Gastroesophageal sphincter (tissue), 3 donors: ENCODE data around the gene GDF11.

Experiments used
- EP300 ChIP-seq: sonication (generic); formaldehyde crosslinking; IDR thresholded peaks from one replicate; pipeline ENCODE4 v1.6.1; 2017; ENCODE audit warnings: antibody characterized with exemption, mild to moderate bottlenecking
- POLR2A ChIP-seq, 2 donors: fragments of 450-650 bp; IDR thresholded peaks; one replicate each; pipeline ENCODE4 v1.6.1; 2017; ENCODE audit warnings: antibody characterized with exemption in 2 of 2, mild to moderate bottlenecking in 2 of 2, moderate library complexity in 1 of 2
- POLR2AphosphoS5 ChIP-seq: sonication (generic); formaldehyde crosslinking; IDR thresholded peaks from one replicate; pipeline ENCODE4 v1.6.1; 2017; ENCODE audit warnings: antibody characterized with exemption
- TF ChIP-seq, protein P1 (sequence below), 4 experiments: fragments of 200-600 bp in 2 of 4; fragments of 450-650 bp in 2 of 4; sonication (generic) in 1 of 4; IDR thresholded peaks; one replicate each; pipeline ENCODE4 v1.5.1; 2017 to 2019; ENCODE audit warnings: antibody characterized with exemption in 4 of 4, mild to moderate bottlenecking in 2 of 4, moderate library complexity in 2 of 4

DNA sequence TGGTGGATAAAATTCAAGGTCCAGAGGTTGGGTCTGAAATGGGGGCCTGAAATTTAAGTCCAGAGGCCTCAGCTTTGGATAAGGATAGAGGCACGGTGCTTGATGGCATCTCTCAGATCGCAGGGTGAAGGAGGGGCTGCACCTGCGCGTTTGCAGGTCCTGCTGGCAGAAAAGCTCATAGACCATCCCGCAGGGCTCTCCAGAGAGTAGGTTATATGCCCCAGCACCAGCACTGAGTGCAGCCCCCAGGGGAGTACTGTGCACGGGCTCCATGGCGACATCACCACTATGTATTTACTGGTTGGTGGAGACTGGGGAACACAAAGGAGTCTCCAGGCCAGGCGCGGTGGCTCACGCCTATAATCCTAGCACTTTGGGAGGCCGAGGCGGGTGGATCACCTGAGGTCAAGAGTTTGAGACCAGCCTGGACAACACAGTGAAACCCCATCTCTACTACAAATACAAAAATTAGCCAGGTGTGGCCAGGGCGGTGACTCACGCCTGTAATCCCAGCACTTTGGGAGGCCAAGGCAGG, 9.8 kb upstream of the GDF11 start:
- TF ChIP-seq, protein P1, sequence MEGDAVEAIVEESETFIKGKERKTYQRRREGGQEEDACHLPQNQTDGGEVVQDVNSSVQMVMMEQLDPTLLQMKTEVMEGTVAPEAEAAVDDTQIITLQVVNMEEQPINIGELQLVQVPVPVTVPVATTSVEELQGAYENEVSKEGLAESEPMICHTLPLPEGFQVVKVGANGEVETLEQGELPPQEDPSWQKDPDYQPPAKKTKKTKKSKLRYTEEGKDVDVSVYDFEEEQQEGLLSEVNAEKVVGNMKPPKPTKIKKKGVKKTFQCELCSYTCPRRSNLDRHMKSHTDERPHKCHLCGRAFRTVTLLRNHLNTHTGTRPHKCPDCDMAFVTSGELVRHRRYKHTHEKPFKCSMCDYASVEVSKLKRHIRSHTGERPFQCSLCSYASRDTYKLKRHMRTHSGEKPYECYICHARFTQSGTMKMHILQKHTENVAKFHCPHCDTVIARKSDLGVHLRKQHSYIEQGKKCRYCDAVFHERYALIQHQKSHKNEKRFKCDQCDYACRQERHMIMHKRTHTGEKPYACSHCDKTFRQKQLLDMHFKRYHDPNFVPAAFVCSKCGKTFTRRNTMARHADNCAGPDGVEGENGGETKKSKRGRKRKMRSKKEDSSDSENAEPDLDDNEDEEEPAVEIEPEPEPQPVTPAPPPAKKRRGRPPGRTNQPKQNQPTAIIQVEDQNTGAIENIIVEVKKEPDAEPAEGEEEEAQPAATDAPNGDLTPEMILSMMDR (IDR thresholded peaks at IDR 0.05) = no peak
- no peak for TF ChIP-seq POLR2A (IDR thresholded peaks at IDR 0.05)
- no peak for TF ChIP-seq EP300
- no peak for TF ChIP-seq POLR2AphosphoS5
